ENCODE data around the gene MBD3. TPM values are rescaled to one million over a fixed set of nuclear protein-coding genes. Genes with fewer than 3 reads are reported as not detected.
"Not testable (repeated sequence)": the region's sequence is repeated elsewhere in the genome, so short reads cannot be mapped to it uniquely, and the experiment has no call there.

The MBD3 gene
- 10 to 100 TPM; 51.8 to 80.3 (median 75.5) TPM for total RNA-seq
- 36.1 TPM for total RNA-seq (2013)
- 25.4 to 126 (median 43.9) reads per million in 29 experiments for total RNA-seq

- H3K4me3 Mint-ChIP-seq = peak within 1 kb of the TSS; percentile 85 to 87 (median 86)
- ATAC-seq (replicated peaks in 1 of 4) = peak; percentile 79 to 90 (median 84)
- Histone ChIP-seq H3K27me3 (replicated peaks in 1 of 2; ENCODE audit: control insufficient read depth in 2 of 2, extremely low read depth in 1 of 2, insufficient read depth in 2 of 2, low read length in 1 of 2) (no peaks in the 10 kb centered on the region), H3K4me3 (ENCODE audit: control insufficient read depth in 1 of 2, extremely low read depth in 1 of 2, low read length in 1 of 2) (peak within 1 kb of the TSS; percentile 79 to 83), H3K4me1 (ENCODE audit: control insufficient read depth in 1 of 2, extremely low read depth in 1 of 2, insufficient read depth in 2 of 2, low read length in 2 of 2) (peaks cover 6 to 29% of the 10 kb centered on the region in 2 experiments), H3K9me3 (no peaks in the 10 kb centered on the region), H3K27ac (ENCODE audit: low read length) (peak within 1 kb of the TSS; percentile 90), H3K36me3 (ENCODE audit: control insufficient read depth in 2 of 2, extremely low read depth in 1 of 2, insufficient read depth in 1 of 2, low read length in 1 of 2) (peaks cover 0 to 19% of the 10 kb centered on the region in 2 donors)
- 2% methylated on average over 50 of the region's 68 CpGs for WGBS (ENCODE audit: insufficient coverage)
- H3K27ac Mint-ChIP-seq = peak within 1 kb of the TSS; percentile 86 to 92
- H3K36me3 Mint-ChIP-seq = peaks cover 9% of the 10 kb centered on the region
- peak; percentile 64 to 95 (median 80) for DNase-seq
- CTCF ChIA-PET = interaction anchor here in 1 of 2 donors (0.6 to 1.7 kb wide), 3 partner anchors 12 to 428 kb away, joined by 3 to 9 read pairs (median 3); partner anchors contain the start of gene UQCR11
- H3K9me3 Mint-ChIP-seq = no peaks in the 10 kb centered on the region
- peaks cover 17 to 21% (median 18%) of the 10 kb centered on the region in 3 donors for H3K4me1 Mint-ChIP-seq
- POLR2A ChIA-PET = interaction anchor here in 1 of 2 donors (0.6 kb wide), 2 partner anchors 8 to 14 kb away, joined by 3 to 4 read pairs; no protein-coding TSS in a partner anchor
- no peaks in the 10 kb centered on the region for H3K27me3 Mint-ChIP-seq
Measured at GRCh38 chr19:1592755-1593500, at the start of gene MBD3. Gene MBD3, minus strand, starts transcription at chr19:1592865. Its CDS starts 234 bp downstream, at chr19:1592631.

GRCh38 chr19:1640893-1641448, 48.3 kb upstream of the MBD3 start:
- not testable (repeated sequence) for H3K4me3 ChIP-seq (ENCODE audit: control insufficient read depth in 1 of 2, extremely low read depth in 1 of 2, low read length in 1 of 2); H3K9me3 Mint-ChIP-seq; H3K27me3 ChIP-seq (replicated peaks in 1 of 2; ENCODE audit: control insufficient read depth in 2 of 2, extremely low read depth in 1 of 2, insufficient read depth in 2 of 2, low read length in 1 of 2); H3K27ac ChIP-seq (ENCODE audit: low read length); H3K27ac Mint-ChIP-seq; H3K9me3 ChIP-seq; H3K4me1 ChIP-seq (ENCODE audit: control insufficient read depth in 1 of 2, extremely low read depth in 1 of 2, insufficient read depth in 2 of 2, low read length in 2 of 2); DNase-seq; H3K4me3 Mint-ChIP-seq; H3K27me3 Mint-ChIP-seq; ATAC-seq (replicated peaks in 1 of 4)
- Mint-ChIP-seq H3K4me1 (peaks cover 7 to 12% (median 10%) of the 10 kb centered on the region in 3 donors), H3K36me3 (peaks cover 16% of the 10 kb centered on the region)
- ChIA-PET POLR2A (interaction anchor here in 1 of 2 donors (0.6 to 0.8 kb wide), 2 partner anchors 10 to 13 kb away, joined by 3 to 5 read pairs; no protein-coding TSS in a partner anchor), CTCF (interaction anchor here in 1 of 2 donors (0.6 kb wide), 1 partner anchor 9 kb away, joined by 4 read pairs; no protein-coding TSS in a partner anchor)
- H3K36me3 ChIP-seq (ENCODE audit: control insufficient read depth in 2 of 2, extremely low read depth in 1 of 2, insufficient read depth in 1 of 2, low read length in 1 of 2) = peaks cover 17 to 38% of the 10 kb centered on the region in 2 donors
- WGBS (ENCODE audit: insufficient coverage) = 88% methylated on average over 4 of the region's 10 CpGs

GRCh38 chr19:1636325-1637236, 43.9 kb upstream of the MBD3 start:
- ATAC-seq (replicated peaks in 1 of 4) (no peak), DNase-seq (no peak)
- no peaks in the 10 kb centered on the region for H3K27me3 ChIP-seq (replicated peaks in 1 of 2; ENCODE audit: control insufficient read depth in 2 of 2, extremely low read depth in 1 of 2, insufficient read depth in 2 of 2, low read length in 1 of 2)
- POLR2A ChIA-PET = no interaction called here
- Mint-ChIP-seq H3K27ac (no peak overlapping the region), H3K4me1 (peaks cover 4 to 9% (median 6%) of the 10 kb centered on the region in 3 donors), H3K4me3 (no peak overlapping the region), H3K27me3 (no peaks in the 10 kb centered on the region), H3K9me3 (no peaks in the 10 kb centered on the region), H3K36me3 (peaks cover 26% of the 10 kb centered on the region)
- CTCF ChIA-PET = no interaction called here
- 98% methylated on average over 24 of the region's 34 CpGs for WGBS (ENCODE audit: insufficient coverage)
- H3K4me1 ChIP-seq (ENCODE audit: control insufficient read depth in 1 of 2, extremely low read depth in 1 of 2, insufficient read depth in 2 of 2, low read length in 2 of 2) = no peaks in the 10 kb centered on the region
- peaks cover 7 to 33% of the 10 kb centered on the region in 2 donors for H3K36me3 ChIP-seq (ENCODE audit: control insufficient read depth in 2 of 2, extremely low read depth in 1 of 2, insufficient read depth in 1 of 2, low read length in 1 of 2)
- H3K4me3 ChIP-seq (ENCODE audit: control insufficient read depth in 1 of 2, extremely low read depth in 1 of 2, low read length in 1 of 2) = no peak overlapping the region
- H3K27ac ChIP-seq (ENCODE audit: low read length) = no peak overlapping the region
- H3K9me3 ChIP-seq = no peaks in the 10 kb centered on the region

- Mint-ChIP-seq H3K27ac (no peak overlapping the region), H3K9me3 (no peaks in the 10 kb centered on the region), H3K4me3 (no peak overlapping the region), H3K4me1 (peaks cover 4 to 9% (median 5%) of the 10 kb centered on the region in 3 donors), H3K27me3 (no peaks in the 10 kb centered on the region), H3K36me3 (peaks cover 26% of the 10 kb centered on the region)
- Histone ChIP-seq H3K4me1 (ENCODE audit: control insufficient read depth in 1 of 2, extremely low read depth in 1 of 2, insufficient read depth in 2 of 2, low read length in 2 of 2) (peaks cover 0 to 6% of the 10 kb centered on the region in 2 experiments), H3K27ac (ENCODE audit: low read length) (no peak overlapping the region), H3K4me3 (ENCODE audit: control insufficient read depth in 1 of 2, extremely low read depth in 1 of 2, low read length in 1 of 2) (no peak overlapping the region), H3K27me3 (replicated peaks in 1 of 2; ENCODE audit: control insufficient read depth in 2 of 2, extremely low read depth in 1 of 2, insufficient read depth in 2 of 2, low read length in 1 of 2) (no peaks in the 10 kb centered on the region), H3K9me3 (no peaks in the 10 kb centered on the region), H3K36me3 (ENCODE audit: control insufficient read depth in 2 of 2, extremely low read depth in 1 of 2, insufficient read depth in 1 of 2, low read length in 1 of 2) (peaks cover 15 to 39% of the 10 kb centered on the region in 2 donors)
- ATAC-seq (replicated peaks in 1 of 4) (no peak), DNase-seq (no peak)
- ChIA-PET CTCF (no interaction called here), POLR2A (no interaction called here)
- 97% methylated on average over 4 of the region's 5 CpGs for WGBS (ENCODE audit: insufficient coverage)
Measured at GRCh38 chr19:1634938-1635243, 42.2 kb upstream of the MBD3 start.

- no peaks in the 10 kb centered on the region for H3K27me3 ChIP-seq (replicated peaks in 1 of 2; ENCODE audit: control insufficient read depth in 2 of 2, extremely low read depth in 1 of 2, insufficient read depth in 2 of 2, low read length in 1 of 2)
- no peaks in the 10 kb centered on the region for H3K9me3 ChIP-seq
- H3K4me3 ChIP-seq (ENCODE audit: control insufficient read depth in 1 of 2, extremely low read depth in 1 of 2, low read length in 1 of 2) = no peak overlapping the region
- DNase-seq = no peak
- H3K36me3 Mint-ChIP-seq = peaks cover 21% of the 10 kb centered on the region
- H3K27ac ChIP-seq (ENCODE audit: low read length) = no peak overlapping the region
- ChIA-PET POLR2A (no interaction called here), CTCF (no interaction called here)
- peaks cover under 1 to 6% (median 4%) of the 10 kb centered on the region in 3 donors for H3K4me1 Mint-ChIP-seq
- ATAC-seq (replicated peaks in 1 of 4) = no peak
- H3K4me3 Mint-ChIP-seq = no peak overlapping the region
- WGBS (ENCODE audit: insufficient coverage) = 98% methylated on average over 17 of the region's 19 CpGs
- peaks cover 15 to 41% of the 10 kb centered on the region in 2 donors for H3K36me3 ChIP-seq (ENCODE audit: control insufficient read depth in 2 of 2, extremely low read depth in 1 of 2, insufficient read depth in 1 of 2, low read length in 1 of 2)
- H3K9me3 Mint-ChIP-seq = no peaks in the 10 kb centered on the region
- no peak overlapping the region for H3K27ac Mint-ChIP-seq
- H3K27me3 Mint-ChIP-seq = no peaks in the 10 kb centered on the region
- peaks cover 0 to 6% of the 10 kb centered on the region in 2 experiments for H3K4me1 ChIP-seq (ENCODE audit: control insufficient read depth in 1 of 2, extremely low read depth in 1 of 2, insufficient read depth in 2 of 2, low read length in 2 of 2)
Measured at GRCh38 chr19:1634242-1634937, 41.7 kb upstream of the MBD3 start.

Data from T-cell (primary cell).